ENCODE measurements around the gene SMLR1. TPM values are rescaled to one million over a fixed set of nuclear protein-coding genes. Genes with fewer than 3 reads are reported as not detected.
A peak's percentile ranks its signal among the peaks of the same experiment; 100 is the strongest.

SMLR1 gene
- total and polyA plus RNA-seq, 2 experiments from 2014 or later, result not detected

GRCh38 chr6:130824978-130825694 lies 2.1 kb upstream of the SMLR1 start:
- Histone ChIP-seq H3K9me2 (ENCODE audit: insufficient read depth) (peaks cover 24% of the 10 kb centered on the region), H3K79me2 (replicated peaks; ENCODE audit: insufficient read depth) (no peaks in the 10 kb centered on the region), H4K20me1 (replicated peaks; ENCODE audit: insufficient read depth) (no peaks in the 10 kb centered on the region), H3K27ac (ENCODE audit: low read depth) (0 out of 2 replicates have a peak overlapping the region, but pooled peaks have one; percentile 61), H3K27me3 (ENCODE audit: insufficient read depth) (no peaks in the 10 kb centered on the region), H3K4me2 (no peak overlapping the region), H3K4me1 (ENCODE audit: insufficient read depth) (peaks cover 12% of the 10 kb centered on the region), H3F3A (replicated peaks; ENCODE audit: low read depth) (0 out of 2 replicates have a peak, but pooled peaks cover 3% of the 10 kb centered on the region), H3K36me3 (ENCODE audit: insufficient read depth) (no peaks in the 10 kb centered on the region), H3K4me3 (no peak overlapping the region), H2AFZ (no peak overlapping the region)
- TF ChIP-seq ZNF114 (CRISPR knock-in tag; IDR thresholded peaks at IDR 0.05), result no peak
- TF ChIP-seq ZNF462 (CRISPR knock-in tag; IDR thresholded peaks at IDR 0.05), result no peak
- no peak for TF ChIP-seq JUNB (IDR thresholded peaks at IDR 0.05; ENCODE audit: unreplicated experiment)
- no peak for TF ChIP-seq ETS1 (IDR thresholded peaks at IDR 0.05)
- TF ChIP-seq CREB1 (CRISPR knock-in tag; IDR thresholded peaks at IDR 0.05; ENCODE audit: low read depth), result no peak
- no peak for TF ChIP-seq CTCF (conservative IDR thresholded peaks at IDR 0.05; ENCODE audit: low read depth in 2 of 2)
- no peak for TF ChIP-seq NANOG (IDR thresholded peaks at IDR 0.05; ENCODE audit: borderline replicate concordance)
- no peak for TF ChIP-seq STAT1 (IDR thresholded peaks at IDR 0.05; ENCODE audit: unreplicated experiment)
- no peak for TF ChIP-seq POLR2AphosphoS5 (IDR thresholded peaks at IDR 0.05; ENCODE audit: low read depth)
- no peak for TF ChIP-seq EZH2phosphoT487 (IDR thresholded peaks at IDR 0.05; ENCODE audit: unreplicated experiment)
- TF ChIP-seq EZH2 (IDR thresholded peaks at IDR 0.05; ENCODE audit: low read depth, unreplicated experiment), result no peak
- TF ChIP-seq ZNF331 (CRISPR knock-in tag; IDR thresholded peaks at IDR 0.05; ENCODE audit: low read depth), result no peak
- no peak for TF ChIP-seq REST (IDR thresholded peaks at IDR 0.05; ENCODE audit: unreplicated experiment)
- DNase-seq (ENCODE audit: low spot score) (no peak), ATAC-seq (no peak)
- Mint-ChIP-seq H3K4me1 (peaks cover 18% of the 10 kb centered on the region), H3K4me3 (no peak overlapping the region), H3K36me3 (ENCODE audit: low read depth) (no peaks in the 10 kb centered on the region), H3K9me3 (no peaks in the 10 kb centered on the region), H3K27ac (peak overlapping the region; percentile 32; the same call in 1 of the 2 replicates), H3K27me3 (ENCODE audit: insufficient read depth, low read depth, poor library complexity) (peaks cover 2% of the 10 kb centered on the region)
